22Rv1 (cell line): Measurements from ENCODE around the gene MS4A10.

Source experiments
- CTCF ChIP-seq: fragments of 450-650 bp; IDR thresholded peaks from 2 replicates; pipeline ENCODE4 v1.5.1; 2017; ENCODE audit warnings: mild to moderate bottlenecking
- ZFX ChIP-seq: fragments of 450-650 bp; IDR thresholded peaks from 2 replicates; pipeline ENCODE4 v1.6.1; 2017; ENCODE audit warnings: antibody characterized with exemption, borderline replicate concordance

- TF ChIP-seq CTCF = no peak
- TF ChIP-seq ZFX = no peak
These were observed 57.8 kb downstream of the MS4A10 start for GRCh38 chr11:60842668-60843600.
